Measurements from ENCODE around the gene MMP15. TPM values are rescaled to one million over a fixed set of nuclear protein-coding genes. Genes with fewer than 3 reads are reported as not detected.

MMP15 gene
- total RNA-seq, 2 experiments from 2014 or later, result 0.25 to 0.31 TPM

DNA sequence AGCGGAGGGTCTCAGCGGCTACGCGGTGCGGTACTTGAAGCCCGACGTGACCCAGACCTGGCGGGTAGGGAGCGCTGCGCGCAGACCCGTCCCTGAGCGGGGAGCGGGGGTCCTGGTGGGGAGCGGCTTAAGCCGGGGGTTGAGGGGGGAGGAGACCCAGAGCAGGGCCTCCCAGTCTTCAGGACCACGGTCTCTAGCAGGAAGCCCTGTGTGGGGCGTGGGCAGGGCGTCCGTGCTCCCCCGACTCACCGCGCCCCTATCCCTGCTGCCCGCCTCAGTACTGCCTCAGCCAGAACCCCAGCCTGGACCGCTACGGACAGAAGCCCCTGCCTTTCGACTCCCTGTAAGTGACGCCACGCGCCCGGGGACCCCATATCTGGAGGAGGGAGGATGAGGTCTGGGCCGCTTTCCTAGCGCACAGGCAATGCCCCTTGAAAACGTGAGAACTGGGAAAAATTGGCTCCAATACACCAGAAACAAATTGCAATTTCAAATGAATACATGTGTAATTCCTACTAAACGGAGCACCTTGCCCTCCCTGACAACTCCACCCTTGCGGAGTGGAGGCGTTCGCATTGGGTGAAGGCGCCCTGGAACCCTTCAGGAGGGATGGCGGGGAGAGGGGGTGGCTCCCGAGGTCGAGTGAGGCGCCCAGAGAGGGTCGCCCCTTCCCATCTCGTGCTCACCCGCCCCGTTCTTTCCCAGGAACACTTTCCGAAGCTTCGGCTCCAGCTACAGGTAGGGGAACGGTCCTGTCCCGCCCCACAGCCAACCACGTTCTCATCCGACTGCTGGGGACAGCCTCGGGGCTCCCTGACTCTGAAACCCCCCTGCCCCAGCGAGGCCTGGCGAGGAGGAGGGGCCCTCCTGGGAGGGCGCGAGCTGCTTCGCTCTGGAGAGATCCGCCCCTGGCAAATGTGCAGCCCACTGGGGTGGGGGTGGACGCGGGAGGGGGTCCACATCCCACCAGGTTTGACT, 40.1 kb upstream of the MMP15 start:
- Histone ChIP-seq H3K27me3 (ENCODE audit: control insufficient read depth in 1 of 2, insufficient read depth in 2 of 2, low read length in 2 of 2) (no peaks in the 10 kb centered on the region), H3K36me3 (ENCODE audit: insufficient read depth, low read length) (no peaks in the 10 kb centered on the region), H3K4me1 (ENCODE audit: insufficient read depth, low read length) (peaks cover 22% of the 10 kb centered on the region), H3K27ac (ENCODE audit: low read depth in 1 of 2, low read length in 2 of 2) (peak overlapping the region in 1 of 2 donors; percentile 50), H3K4me3 (ENCODE audit: low read length) (peak overlapping the region; percentile 81), H3K9me3 (ENCODE audit: control insufficient read depth in 1 of 2, insufficient read depth in 1 of 2, low read length in 2 of 2) (no peaks in the 10 kb centered on the region)
- Mint-ChIP-seq H3K4me3 (peak overlapping the region; percentile 94), H3K9me3 (no peaks in the 10 kb centered on the region), H3K27me3 (no peaks in the 10 kb centered on the region), H3K27ac (peak overlapping the region; percentile 57), H3K4me1 (ENCODE audit: low read depth) (peaks cover 15% of the 10 kb centered on the region), H3K36me3 (ENCODE audit: low read depth) (no peaks in the 10 kb centered on the region)
- peak in 1 of 14 experiments; percentile 35 for DNase-seq
- POLR2A ChIA-PET, result interaction anchor here (0.6 to 3.7 kb wide), 4 partner anchors 15 to 296 kb away, joined by 3 to 34 read pairs (median 4); partner anchors contain the start of genes USB1 and ZNF319
- TF ChIP-seq, protein P1, sequence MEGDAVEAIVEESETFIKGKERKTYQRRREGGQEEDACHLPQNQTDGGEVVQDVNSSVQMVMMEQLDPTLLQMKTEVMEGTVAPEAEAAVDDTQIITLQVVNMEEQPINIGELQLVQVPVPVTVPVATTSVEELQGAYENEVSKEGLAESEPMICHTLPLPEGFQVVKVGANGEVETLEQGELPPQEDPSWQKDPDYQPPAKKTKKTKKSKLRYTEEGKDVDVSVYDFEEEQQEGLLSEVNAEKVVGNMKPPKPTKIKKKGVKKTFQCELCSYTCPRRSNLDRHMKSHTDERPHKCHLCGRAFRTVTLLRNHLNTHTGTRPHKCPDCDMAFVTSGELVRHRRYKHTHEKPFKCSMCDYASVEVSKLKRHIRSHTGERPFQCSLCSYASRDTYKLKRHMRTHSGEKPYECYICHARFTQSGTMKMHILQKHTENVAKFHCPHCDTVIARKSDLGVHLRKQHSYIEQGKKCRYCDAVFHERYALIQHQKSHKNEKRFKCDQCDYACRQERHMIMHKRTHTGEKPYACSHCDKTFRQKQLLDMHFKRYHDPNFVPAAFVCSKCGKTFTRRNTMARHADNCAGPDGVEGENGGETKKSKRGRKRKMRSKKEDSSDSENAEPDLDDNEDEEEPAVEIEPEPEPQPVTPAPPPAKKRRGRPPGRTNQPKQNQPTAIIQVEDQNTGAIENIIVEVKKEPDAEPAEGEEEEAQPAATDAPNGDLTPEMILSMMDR (IDR thresholded peaks at IDR 0.05), result no peak
- peak; percentile 50 for ATAC-seq (ENCODE audit: poor library complexity)
- CTCF ChIA-PET, result no interaction called here
- intact Hi-C loops (cut with DNase I, micrococcal nuclease), result loop anchor here (1.0 to 5.0 kb wide), 2 partner anchors 13 to 248 kb away; partner anchors contain the start of gene KATNB1 (in 1 of the 2)

GRCh38 chr16:57986196-57986595, 39.4 kb upstream of the MMP15 start:
- H3K27me3 ChIP-seq (ENCODE audit: control insufficient read depth in 1 of 2, insufficient read depth in 2 of 2, low read length in 2 of 2), result no peaks in the 10 kb centered on the region
- H3K4me1 ChIP-seq (ENCODE audit: insufficient read depth, low read length), result peaks cover 22% of the 10 kb centered on the region
- ATAC-seq (ENCODE audit: poor library complexity) (no peak), DNase-seq (no peak)
- H3K9me3 Mint-ChIP-seq, result no peaks in the 10 kb centered on the region
- H3K36me3 Mint-ChIP-seq (ENCODE audit: low read depth), result no peaks in the 10 kb centered on the region
- peaks cover 15% of the 10 kb centered on the region for H3K4me1 Mint-ChIP-seq (ENCODE audit: low read depth)
- no peak overlapping the region for H3K4me3 ChIP-seq (ENCODE audit: low read length)
- no peaks in the 10 kb centered on the region for H3K9me3 ChIP-seq (ENCODE audit: control insufficient read depth in 1 of 2, insufficient read depth in 1 of 2, low read length in 2 of 2)
- intact Hi-C loops (cut with DNase I, micrococcal nuclease), result loop anchor here in 1 of 2 experiments (5.0 kb wide), 1 partner anchor 249 kb away; the partner anchor contains the start of gene KATNB1
- H3K27ac Mint-ChIP-seq, result peak overlapping the region; percentile 57
- POLR2A ChIA-PET, result interaction anchor here (3.7 kb wide), 1 partner anchor 14 kb away, joined by 34 read pairs; the partner anchor contains the start of genes USB1 and ZNF319
- H3K4me3 Mint-ChIP-seq, result peak overlapping the region; percentile 76
- H3K27me3 Mint-ChIP-seq, result no peaks in the 10 kb centered on the region
- TF ChIP-seq, protein P1 (IDR thresholded peaks at IDR 0.05), result no peak
- H3K27ac ChIP-seq (ENCODE audit: low read depth in 1 of 2, low read length in 2 of 2), result no peak overlapping the region
- CTCF ChIA-PET, result interaction anchor here (1.7 kb wide), 1 partner anchor 14 kb away, joined by 5 read pairs; the partner anchor contains the start of gene ZNF319
- no peaks in the 10 kb centered on the region for H3K36me3 ChIP-seq (ENCODE audit: insufficient read depth, low read length)

DNA sequence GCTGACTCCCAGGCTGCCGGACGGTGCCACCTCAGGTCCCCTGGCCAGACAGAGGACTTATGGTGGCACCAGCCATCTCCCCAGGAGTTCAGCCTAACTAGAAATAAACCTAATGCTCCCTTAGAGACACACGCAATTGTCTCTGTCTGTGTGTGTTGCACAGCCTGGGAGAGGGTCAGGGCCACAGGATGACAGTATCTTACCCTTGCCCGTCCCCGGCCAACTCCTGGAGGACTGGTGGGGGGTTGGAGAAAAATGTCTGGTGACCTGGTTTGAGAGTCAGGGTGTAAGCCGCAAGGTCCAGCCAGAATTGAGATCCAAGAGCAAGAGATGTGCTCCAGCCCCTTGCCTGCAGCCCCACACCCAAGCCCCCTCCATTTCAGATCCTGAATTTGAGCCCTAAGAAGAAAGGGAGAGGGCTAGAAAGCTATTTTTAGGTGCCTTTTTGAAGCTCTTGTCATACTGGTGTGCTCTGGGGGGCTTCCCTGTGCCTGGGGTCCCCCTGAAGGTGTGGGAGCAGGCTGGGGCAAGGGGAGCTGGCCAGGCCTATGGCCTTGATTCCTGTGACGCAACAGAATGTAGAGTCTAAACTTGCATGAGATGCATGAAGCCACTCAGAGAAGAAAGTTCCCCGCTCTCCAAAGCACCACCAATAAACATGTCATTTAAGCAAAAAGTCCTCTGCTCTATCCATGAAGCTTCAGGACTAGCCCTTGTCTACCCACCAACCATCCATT, 37.9 kb upstream of the MMP15 start:
- CTCF ChIA-PET, result interaction anchor here (1.7 kb wide), 1 partner anchor 13 kb away, joined by 5 read pairs; the partner anchor contains the start of gene ZNF319

More for the DNA sequence above, 37.9 kb upstream of the MMP15 start:
- Mint-ChIP-seq H3K36me3 (ENCODE audit: low read depth) (no peaks in the 10 kb centered on the region), H3K9me3 (no peaks in the 10 kb centered on the region), H3K27ac (peak overlapping the region; percentile 32), H3K4me1 (ENCODE audit: low read depth) (peaks cover 15% of the 10 kb centered on the region), H3K4me3 (no peak overlapping the region), H3K27me3 (no peaks in the 10 kb centered on the region)
- TF ChIP-seq, protein P1 (IDR thresholded peaks at IDR 0.05), result no peak
- Histone ChIP-seq H3K27ac (ENCODE audit: low read depth in 1 of 2, low read length in 2 of 2) (no peak overlapping the region), H3K36me3 (ENCODE audit: insufficient read depth, low read length) (no peaks in the 10 kb centered on the region), H3K4me1 (ENCODE audit: insufficient read depth, low read length) (peaks cover 22% of the 10 kb centered on the region), H3K4me3 (ENCODE audit: low read length) (no peak overlapping the region), H3K9me3 (ENCODE audit: control insufficient read depth in 1 of 2, insufficient read depth in 1 of 2, low read length in 2 of 2) (no peaks in the 10 kb centered on the region), H3K27me3 (ENCODE audit: control insufficient read depth in 1 of 2, insufficient read depth in 2 of 2, low read length in 2 of 2) (no peaks in the 10 kb centered on the region)
- POLR2A ChIA-PET, result no interaction called here
- intact Hi-C loops (cut with DNase I, micrococcal nuclease), result loop anchor here in 1 of 2 experiments (5.0 kb wide), 1 partner anchor 250 kb away; the partner anchor contains the start of gene KATNB1
- DNase-seq (peak in 1 of 14 experiments; percentile 14), ATAC-seq (ENCODE audit: poor library complexity) (no peak)
